A549 (cell line): ENCODE results near the gene COQ10A. TPM values are rescaled to one million over a fixed set of nuclear protein-coding genes. Genes with fewer than 3 reads are reported as not detected.
A peak's percentile ranks its signal among the peaks of the same experiment; 100 is the strongest.
"Not testable (repeated sequence)": the region's sequence is repeated elsewhere in the genome, so short reads cannot be mapped to it uniquely, and the experiment has no call there.

ENCODE experiments used
- ATAC-seq, 2 experiments: fragments of 200-7000 bp in 1 of 2; fragments of >200 bp in 1 of 2; cut with Nextera tagmentation in 1 of 2; cut with Tn5 transposase in 1 of 2; 3 replicates each; pipeline versions ENCODE4 v1.8.0 to v1.9.1; 2018 to 2020; ENCODE audit warnings: mild to moderate bottlenecking in 1 of 2, moderate library complexity in 1 of 2
- CTCF ChIA-PET: fragments of 300-600 bp; sonication (Branson Sonifier 250); formaldehyde crosslinking; extraction: SDS; loops from one replicate; lab custom pipeline; 2021; ENCODE audit warnings: antibody characterized with exemption, inconsistent platforms; lab: Yijun Ruan, JAX
- POLR2A ChIA-PET: fragments of 350-600 bp; formaldehyde crosslinking; extraction: SDS; loops from one replicate; lab custom pipeline; 2021; ENCODE audit warnings: antibody characterized with exemption, inconsistent platforms; lab: Yijun Ruan, JAX
- DNase-seq, 2 experiments: peaks; one replicate each; pipeline versions ENCODE4 v3.0.0 to v3.0.0-alpha.2; 2011 to 2016; ENCODE audit warnings: low read depth in 1 of 2, low spot score in 1 of 2
- FAIRE-seq: peaks from 2 replicates; lab custom pipeline; 2011; peaks lifted over from hg19 to GRCh38; lab: Jason Lieb, UNC
- H3K27ac ChIP-seq, 2 experiments: fragments of >200 bp; sonication (Bioruptor Twin); formaldehyde crosslinking; 3 replicates each; pipeline ENCODE4 v1.5.1; 2016 to 2017
- H3K4me1 ChIP-seq: fragments of >200 bp; sonication (Bioruptor Twin); formaldehyde crosslinking; 3 replicates; pipeline ENCODE4 v1.6.1; 2016
- H3K4me2 ChIP-seq: fragments of >200 bp; sonication (Bioruptor Twin); formaldehyde crosslinking; 3 replicates; pipeline ENCODE4 v1.6.1; 2016
- H3K4me3 ChIP-seq: fragments of >200 bp; sonication (Bioruptor Twin); formaldehyde crosslinking; 3 replicates; pipeline ENCODE4 v1.5.1; 2016
- H3K9me3 ChIP-seq: fragments of >200 bp; sonication (Bioruptor Twin); formaldehyde crosslinking; 3 replicates; pipeline ENCODE4 v1.6.1; 2016
- CEBPB ChIP-seq, 2 experiments: fragments of >200 bp in 1 of 2; sonication (Bioruptor Twin) in 1 of 2; formaldehyde crosslinking in 1 of 2; IDR thresholded peaks; 2 replicates each; pipeline ENCODE4 v1.6.1; 2012 to 2016
- CTCF ChIP-seq: fragments of >200 bp; sonication (Bioruptor Twin); formaldehyde crosslinking; IDR thresholded peaks from 3 replicates; pipeline ENCODE4 v1.5.1; 2016
- EHMT2 ChIP-seq: fragments of 200-600 bp; sonication (generic); IDR thresholded peaks from 2 replicates; pipeline ENCODE4 v1.6.1; 2016; ENCODE audit warnings: antibody characterized with exemption, low read depth, mild to moderate bottlenecking, moderate library complexity
- HES2 ChIP-seq: fragments of >200 bp; sonication (Bioruptor Twin); formaldehyde crosslinking; IDR thresholded peaks from 2 replicates; pipeline ENCODE4 v1.6.1; 2016
- HOXB13 ChIP-seq: fragments of 250-450 bp; sonication (Bioruptor Pico); IDR thresholded peaks from 2 replicates; pipeline ENCODE4 v1.5.0; 2020; ENCODE audit warnings: low read depth, mild to moderate bottlenecking, moderate library complexity
- JUNB ChIP-seq: fragments of >200 bp; sonication (Bioruptor Twin); formaldehyde crosslinking; IDR thresholded peaks from 2 replicates; pipeline ENCODE4 v1.6.1; 2016
- KDM5A ChIP-seq: fragments of 200-600 bp; sonication (generic); IDR thresholded peaks from 2 replicates; pipeline ENCODE4 v1.6.1; 2016; ENCODE audit warnings: antibody characterized with exemption, mild to moderate bottlenecking
- MAFK ChIP-seq: fragments of 450-650 bp; IDR thresholded peaks from 2 replicates; pipeline ENCODE4 v1.6.1; 2014; ENCODE audit not compliant: partially characterized antibody
- NFE2L2 ChIP-seq: fragments of 150-350 bp; conservative IDR thresholded peaks from 2 replicates; pipeline ENCODE4 v1.6.1; 2014; ENCODE audit warnings: low read length
- POLR2A ChIP-seq: IDR thresholded peaks from 2 replicates; pipeline ENCODE4 v1.6.1; 2012; ENCODE audit warnings: mild to moderate bottlenecking, low read length
- RAD21 ChIP-seq, 2 experiments: fragments of >200 bp in 1 of 2; sonication (Bioruptor Twin) in 1 of 2; formaldehyde crosslinking in 1 of 2; IDR thresholded peaks in 1 of 2; conservative IDR thresholded peaks in 1 of 2; 2 replicates in 1 of 2; 3 replicates in 1 of 2; pipeline ENCODE4 v1.6.1; 2012 to 2018; ENCODE audit warnings: inconsistent platforms in 1 of 2
- RARB ChIP-seq: fragments of 250-450 bp; sonication (Bioruptor Pico); IDR thresholded peaks from 2 replicates; pipeline ENCODE4 v1.8.0; 2021; ENCODE audit warnings: mild to moderate bottlenecking, moderate library complexity
- RCOR1 ChIP-seq: fragments of 150-350 bp; IDR thresholded peaks from 2 replicates; pipeline ENCODE4 v1.6.1; 2014; ENCODE audit warnings: antibody characterized with exemption, low read length, low read depth
- REST ChIP-seq: fragments of 200-600 bp; sonication (generic); IDR thresholded peaks from 2 replicates; pipeline ENCODE4 v1.6.1; 2016; ENCODE audit warnings: antibody characterized with exemption, mild to moderate bottlenecking, moderate library complexity
- RNF2 ChIP-seq: fragments of 200-600 bp; sonication (generic); IDR thresholded peaks from 2 replicates; pipeline ENCODE4 v1.6.1; 2016; ENCODE audit warnings: low read depth, mild to moderate bottlenecking, antibody characterized with exemption, moderate library complexity, borderline replicate concordance
- SREBF2 ChIP-seq: fragments of 450-650 bp; IDR thresholded peaks from 2 replicates; pipeline ENCODE4 v1.6.1; 2014; ENCODE audit warnings: mild to moderate bottlenecking, moderate library complexity
- TFCP2L1 ChIP-seq: fragments of 250-450 bp; sonication (Bioruptor Pico); IDR thresholded peaks from 2 replicates; pipeline ENCODE4 v1.5.0; 2021; ENCODE audit warnings: mild to moderate bottlenecking
- TP53 ChIP-seq: fragments of 250-450 bp; sonication (Bioruptor Pico); IDR thresholded peaks from 2 replicates; pipeline ENCODE4 v1.5.0; 2021; ENCODE audit warnings: mild to moderate bottlenecking, moderate library complexity
- USF2 ChIP-seq: fragments of 450-650 bp; IDR thresholded peaks from 2 replicates; pipeline ENCODE4 v1.6.1; 2014; ENCODE audit warnings: antibody characterized with exemption
- WGBS: methylation state at CpG from one replicate; pipeline ENCODE4 v1.1.6; 2017; ENCODE audit errors: missing lambda C conversion rate; 5-methylcytosine and 5-hydroxymethylcytosine counted together
- polyA plus RNA-seq, 4 experiments: library from polyadenylated mRNA; depleted of rRNA in 3 of 4; stranded (reverse); fragments of >200 nt; fragmentation: RNase III in 1 of 4; extraction: RNeasy Plus Mini Kit Qiagen cat#74134 plus additional on column Dnase treatment in 1 of 4; gene quantifications; 2 replicates in 3 of 4; 3 replicates in 1 of 4; pipeline ENCODE4 v1.2.3, GENCODE V29; 2011 to 2017

Gene COQ10A
- polyA plus RNA-seq, 2 of the 4 experiments (the other 2 are of a cell fraction), result 23.5 to 40.9 TPM

- no peak overlapping the region for H3K4me3 ChIP-seq
- ChIA-PET CTCF (interaction anchor here (0.6 to 1.6 kb wide), 4 partner anchors 9 to 28 kb away, joined by 3 to 4 read pairs (median 4); partner anchors contain the start of genes ANKRD52 and COQ10A), POLR2A (no interaction called here)
- no peak overlapping the region for H3K4me2 ChIP-seq
- H3K9me3 ChIP-seq, result no peaks in the 10 kb centered on the region
- ATAC-seq (no peak), DNase-seq (no peak), FAIRE-seq (no peak)
- H3K4me1 ChIP-seq, result peaks cover 20% of the 10 kb centered on the region
- TF ChIP-seq HOXB13 (CRISPR knock-in tag) (no peak), SREBF2 (no peak), REST (no peak), CTCF (no peak), CEBPB (IDR thresholded peaks at IDR 0.05) (no peak), MAFK (no peak), TP53 (CRISPR knock-in tag) (no peak), RCOR1 (no peak), RNF2 (no peak), EHMT2 (no peak), POLR2A (no peak), HES2 (no peak), RAD21 (conservative IDR thresholded peaks at IDR 0.05 in 1 of 2, IDR thresholded peaks at IDR 0.05 in 1 of 2) (no peak), USF2 (no peak), TFCP2L1 (CRISPR knock-in tag) (no peak), KDM5A (no peak), NFE2L2 (no peak), RARB (no peak), JUNB (no peak)
- 84% methylated on average over 6 of the region's 6 CpGs for WGBS
- H3K27ac ChIP-seq, result no peak overlapping the region
These were observed 15.3 kb downstream of the COQ10A start for GRCh38 chr12:56282030-56282429.

- no peak for DNase-seq
- Histone ChIP-seq H3K4me1 (peaks cover 25% of the 10 kb centered on the region), H3K9me3 (no peaks in the 10 kb centered on the region), H3K4me3 (no peak overlapping the region), H3K4me2 (no peak overlapping the region), H3K27ac (no peak overlapping the region)
- POLR2A ChIA-PET, result interaction anchor here (1.5 kb wide), 1 partner anchor 16 kb away, joined by 9 read pairs; the partner anchor contains the start of gene COQ10A
- no peak for ATAC-seq
- TF ChIP-seq MAFK, result peak; percentile 94
- no peak for TF ChIP-seq JUNB
- 85% methylated on average over 2 of the region's 2 CpGs for WGBS
- CTCF ChIA-PET, result interaction anchor here (1.2 to 1.6 kb wide), 3 partner anchors 9 to 24 kb away, joined by 3 to 4 read pairs (median 4); partner anchors contain the start of genes ANKRD52 and COQ10A
- FAIRE-seq, result no peak
These were observed 15.8 kb downstream of the COQ10A start for GRCh38 chr12:56282579-56282978.

- H3K27ac ChIP-seq, DNase-seq, ATAC-seq, H3K4me2 ChIP-seq, H3K4me3 ChIP-seq, H3K9me3 ChIP-seq, FAIRE-seq: not testable (repeated sequence)
- ChIA-PET CTCF (interaction anchor here (0.7 to 4.8 kb wide), 3 partner anchors 16 to 78 kb away, joined by 3 to 36 read pairs (median 22); partner anchors contain the start of genes ANKRD52 and COQ10A), POLR2A (interaction anchor here (1.0 kb wide), 1 partner anchor 17 kb away, joined by 3 read pairs; the partner anchor contains the start of gene COQ10A)
- 91% methylated on average over 5 of the region's 5 CpGs for WGBS
- peaks cover 32% of the 10 kb centered on the region for H3K4me1 ChIP-seq
These were observed 17.5 kb downstream of the COQ10A start for GRCh38 chr12:56284263-56284662.
